Stimulated activated CD4-positive, alpha-beta T cell treated with anti-CD3 and anti-CD28 coated beads, Interleukin-1b, Interleukin-23, amount 100 ng/mL, for 4 hours (primary cell): Measurements from ENCODE around the gene MAGI2.

Experiments used
- DNase-seq, 2 donors: peaks; one replicate each; pipeline ENCODE4 v3.0.0-alpha.2; 2020; ENCODE audit warnings: low read depth in 2 of 2

Gene MAGI2

GRCh38 chr7:78720066-78720465, 733.4 kb downstream of the MAGI2 start:
- DNase-seq: no peak

GRCh38 chr7:78718212-78718611, 735.3 kb downstream of the MAGI2 start:
- no peak for DNase-seq

DNA sequence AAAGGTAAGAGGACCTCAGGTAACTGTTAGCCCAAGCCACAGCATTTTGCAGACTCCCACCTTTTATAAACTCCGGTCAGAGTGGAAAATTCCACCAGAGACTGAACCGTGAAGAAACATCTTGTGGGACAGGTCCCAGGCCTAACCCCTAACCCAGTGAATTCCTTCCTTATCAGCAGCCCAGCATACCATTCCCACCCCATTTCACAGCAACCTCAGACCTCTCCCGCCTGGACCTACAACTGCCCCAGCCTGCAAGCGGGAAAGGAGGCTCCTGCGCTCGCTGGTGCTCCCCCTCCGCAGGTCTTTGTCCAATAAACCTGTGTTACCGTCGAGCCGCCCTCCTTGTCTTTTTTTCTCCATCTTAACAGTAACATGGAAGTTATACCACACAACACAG, 736.6 kb downstream of the MAGI2 start:
- no peak for DNase-seq

GRCh38 chr7:78714356-78714755, 739.1 kb downstream of the MAGI2 start:
- DNase-seq: no peak

DNA sequence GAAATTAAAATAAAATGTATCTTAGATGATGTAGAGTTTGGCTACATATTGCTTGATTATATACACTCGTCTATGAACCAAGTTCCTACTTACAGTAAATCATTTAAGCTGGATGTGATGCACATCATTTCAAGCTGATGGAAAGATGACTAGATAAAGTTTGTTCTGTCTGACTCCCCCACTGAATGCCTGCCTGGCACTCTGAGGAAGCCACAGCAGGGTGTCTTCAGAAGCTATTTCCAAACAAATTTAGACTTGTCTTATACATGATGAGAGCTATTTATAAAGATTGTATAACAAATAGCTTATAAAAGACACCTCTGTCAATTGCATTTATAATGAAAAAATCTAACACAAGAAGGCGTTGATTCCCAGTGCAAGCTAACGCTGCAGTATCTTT, 741.4 kb downstream of the MAGI2 start:
- DNase-seq: no peak

DNA sequence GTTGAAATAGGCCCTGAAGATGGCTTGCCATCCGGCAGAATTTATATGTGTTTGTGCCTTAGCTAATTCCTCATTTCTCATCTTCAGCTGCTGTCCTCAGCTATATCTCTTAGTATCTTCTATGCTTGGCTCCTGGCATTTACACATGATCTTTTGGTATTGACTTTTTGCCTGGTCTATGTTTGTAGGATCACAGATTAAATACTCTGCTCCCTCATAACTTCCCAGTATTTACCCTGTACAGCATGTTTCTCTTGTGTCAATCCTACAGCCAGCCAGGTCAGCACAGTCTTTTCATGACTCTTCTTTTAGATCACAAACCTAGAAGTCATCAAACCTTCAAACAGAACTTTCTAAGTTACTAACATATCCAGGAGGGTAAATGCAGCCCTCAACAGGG, 743.8 kb downstream of the MAGI2 start:
- no peak for DNase-seq

- no peak for DNase-seq
Measured at GRCh38 chr7:78704504-78704903, 749.0 kb downstream of the MAGI2 start.

- no peak for DNase-seq
Measured at GRCh38 chr7:78703391-78703790, 750.1 kb downstream of the MAGI2 start.

- no peak for DNase-seq
Measured at GRCh38 chr7:78702770-78703169, 750.7 kb downstream of the MAGI2 start.

- DNase-seq: no peak
Measured at GRCh38 chr7:78695826-78696225, 757.6 kb downstream of the MAGI2 start.

- DNase-seq: no peak
Measured at GRCh38 chr7:78691584-78691983, 761.9 kb downstream of the MAGI2 start.

GRCh38 chr7:78690174-78690573, 763.3 kb downstream of the MAGI2 start:
- DNase-seq: no peak

DNA sequence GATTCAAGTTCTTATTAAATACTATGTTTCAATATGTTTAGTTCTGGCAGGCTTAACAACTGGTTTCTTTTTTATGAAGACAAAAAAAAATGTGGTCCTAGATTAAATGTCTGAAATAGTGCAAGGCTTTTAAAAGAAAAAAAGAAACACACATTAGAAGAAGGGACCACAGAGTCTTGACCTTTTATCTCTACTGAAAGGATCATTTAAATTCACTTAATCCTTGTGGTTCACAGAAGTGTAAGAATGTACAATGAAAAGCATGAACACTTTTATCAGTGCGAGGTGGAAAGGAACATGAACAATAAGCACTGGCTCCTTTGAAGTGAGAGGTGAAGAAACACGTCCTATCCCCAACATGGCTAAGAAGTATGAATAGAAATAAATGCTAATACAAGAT, 765.1 kb downstream of the MAGI2 start:
- DNase-seq: no peak

DNA sequence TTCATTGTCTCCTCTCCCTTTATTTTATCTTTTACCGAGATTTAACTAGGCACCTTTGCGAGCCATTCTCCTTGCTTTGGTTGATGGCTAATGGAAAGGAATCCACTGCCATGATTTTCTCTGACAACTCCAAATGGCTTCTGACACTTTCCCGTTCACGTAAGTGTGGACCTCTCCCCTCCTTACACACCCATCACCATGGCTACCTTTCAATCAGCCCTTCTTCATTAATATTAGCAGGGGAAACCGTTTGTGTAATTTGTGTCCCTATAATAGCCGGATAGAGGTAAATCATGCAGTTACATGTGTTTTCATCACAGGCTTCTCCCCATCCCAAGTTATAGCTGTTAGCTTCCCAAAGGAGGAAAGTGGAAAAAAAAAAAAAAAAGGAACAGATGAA, 767.3 kb downstream of the MAGI2 start:
- no peak for DNase-seq

DNA sequence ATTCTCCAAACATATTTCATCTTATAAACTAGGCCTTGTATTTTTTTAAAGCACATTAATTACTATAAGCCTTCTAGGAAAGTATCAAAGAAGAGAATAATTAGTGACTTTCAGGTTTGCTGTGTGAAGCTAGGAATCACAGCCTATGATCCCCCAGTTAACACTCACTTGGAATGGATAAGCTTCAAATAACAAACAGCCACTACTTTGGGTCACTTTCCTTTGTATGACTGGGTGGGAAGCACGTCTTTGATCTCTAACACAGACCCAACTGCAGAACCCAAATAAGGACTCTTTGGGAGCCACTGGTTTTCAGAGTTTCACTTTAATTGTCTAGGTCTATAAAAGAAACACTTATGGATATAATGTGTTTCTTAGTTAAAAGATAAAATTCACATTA, 769.3 kb downstream of the MAGI2 start:
- no peak for DNase-seq

DNA sequence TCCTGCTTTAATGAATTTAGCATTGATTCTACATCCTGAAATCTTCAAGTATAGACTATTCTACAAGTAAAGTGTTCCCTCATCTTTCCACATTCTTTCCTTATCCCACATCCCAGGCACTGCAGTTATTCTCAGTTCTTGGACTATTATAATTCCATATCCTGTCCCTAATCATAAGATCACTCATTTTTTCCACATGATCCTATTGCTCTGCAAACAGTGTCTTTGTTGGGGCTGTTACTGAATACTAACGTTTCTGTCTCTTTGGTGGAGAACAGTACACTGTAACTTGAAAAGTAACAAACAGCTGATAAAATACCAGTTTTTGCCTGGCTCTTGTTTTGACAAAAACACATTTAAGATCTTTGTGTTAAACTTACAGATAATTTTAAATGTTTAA, 769.9 kb downstream of the MAGI2 start:
- no peak for DNase-seq

- no peak for DNase-seq
Measured at GRCh38 chr7:78679112-78679876, 774.2 kb downstream of the MAGI2 start.

GRCh38 chr7:78677391-78677790, 776.1 kb downstream of the MAGI2 start:
- DNase-seq: no peak

- DNase-seq: no peak
Measured at GRCh38 chr7:78675511-78675910, 778.0 kb downstream of the MAGI2 start.

DNA sequence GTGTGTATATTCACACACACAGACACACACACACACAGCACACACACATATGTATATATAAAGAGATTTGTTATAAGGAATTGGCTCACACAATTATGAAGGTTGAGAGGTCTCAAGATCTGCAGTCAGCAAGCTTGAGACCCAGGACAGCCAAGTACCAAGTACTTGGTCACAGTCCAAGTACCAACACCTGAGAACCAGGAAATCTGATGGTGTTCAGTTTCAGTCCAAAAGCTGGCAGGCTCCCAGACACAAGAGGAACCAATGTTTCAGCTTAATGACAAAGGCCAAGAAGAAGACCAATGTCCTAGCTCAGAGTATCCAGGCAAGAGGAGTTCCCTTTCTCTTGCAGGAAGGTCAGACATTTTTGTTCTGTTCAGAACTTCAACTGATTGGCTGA, 780.2 kb downstream of the MAGI2 start:
- no peak for DNase-seq

DNA sequence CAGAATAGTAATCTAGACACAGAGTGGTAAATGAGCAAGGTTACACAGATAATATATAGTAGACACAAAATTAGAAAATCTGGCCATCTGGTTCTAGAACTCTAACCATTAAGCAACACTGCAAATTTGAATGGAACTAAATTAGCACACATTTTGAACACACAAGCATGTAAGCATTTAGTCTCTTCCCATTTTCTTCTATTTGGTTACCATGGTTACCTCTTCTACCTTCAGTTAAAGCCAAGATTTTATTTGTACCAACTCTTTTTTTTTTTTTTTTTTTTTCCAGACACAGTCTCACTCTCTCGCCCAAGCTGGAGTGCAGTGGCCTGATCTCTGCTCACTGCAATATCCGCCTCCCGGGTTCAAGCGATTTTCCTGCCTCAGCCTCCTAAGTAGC, 790.5 kb downstream of the MAGI2 start:
- DNase-seq: no peak

DNA sequence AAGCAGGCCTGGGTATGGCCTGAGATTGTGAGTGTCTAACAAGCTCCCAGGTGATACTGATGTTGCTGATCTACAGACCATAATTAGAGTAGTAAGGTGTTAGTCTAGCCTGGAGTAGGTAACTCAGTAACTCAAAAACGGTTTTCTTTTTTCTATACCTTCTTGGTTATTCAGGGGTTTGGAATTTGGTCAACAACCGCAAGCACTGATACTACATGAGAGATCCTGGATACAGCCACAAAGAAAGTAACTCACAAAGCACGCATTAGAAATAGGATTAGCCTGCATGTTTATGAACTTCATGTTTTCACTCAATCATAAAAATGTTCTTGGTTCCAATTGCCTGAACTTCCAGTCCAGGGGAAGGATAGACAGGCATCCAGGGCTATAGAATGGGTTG, 803.5 kb downstream of the MAGI2 start:
- no peak for DNase-seq

DNA sequence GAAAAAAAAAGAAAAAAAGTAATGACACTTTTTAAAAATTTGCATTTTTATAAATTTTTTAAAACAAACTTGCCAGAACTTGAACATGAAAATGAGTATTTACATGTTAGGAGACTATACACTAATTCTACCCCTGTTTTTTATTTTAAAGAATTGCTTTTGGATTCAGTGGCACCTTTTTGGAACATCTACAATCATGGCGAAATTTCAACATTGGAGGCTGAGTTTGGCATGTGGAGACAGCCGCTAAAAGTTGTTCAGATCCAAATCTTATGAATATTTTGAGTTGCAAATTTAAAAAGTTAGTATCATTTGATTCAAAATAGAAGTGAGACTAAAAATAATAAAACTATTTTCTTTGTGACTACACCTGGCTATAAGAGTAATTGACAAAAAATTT, 804.2 kb downstream of the MAGI2 start:
- DNase-seq: no peak

GRCh38 chr7:78642751-78643150, 810.7 kb downstream of the MAGI2 start:
- no peak for DNase-seq
